Dedifferentiated amniotic fluid mesenchymal stem cell (primary cell): ENCODE results near the gene RIN3.

Experiments
- DNase-seq: peaks from one replicate; pipeline ENCODE4 v3.0.0-alpha.2; 2016; ENCODE audit errors: extremely low spot score

RIN3 gene

GRCh38 chr14:92646952-92647796 lies 133.6 kb downstream of the RIN3 start:
- peak; percentile 73 for DNase-seq

GRCh38 chr14:92647797-92648279 lies 134.3 kb downstream of the RIN3 start:
- no peak for DNase-seq

GRCh38 chr14:92649066-92649465 lies 135.5 kb downstream of the RIN3 start:
- no peak for DNase-seq

- no peak for DNase-seq
Observed at GRCh38 chr14:92649934-92650545, 136.5 kb downstream of the RIN3 start.

GRCh38 chr14:92650581-92651105 lies 137.1 kb downstream of the RIN3 start:
- DNase-seq = no peak

- no peak for DNase-seq
Observed at GRCh38 chr14:92651106-92651757, 137.7 kb downstream of the RIN3 start.

GRCh38 chr14:92651758-92652406 lies 138.3 kb downstream of the RIN3 start:
- no peak for DNase-seq

- DNase-seq = no peak
Observed at GRCh38 chr14:92652413-92653151, 139.0 kb downstream of the RIN3 start.

- DNase-seq = no peak
Observed at GRCh38 chr14:92653162-92653651, 139.6 kb downstream of the RIN3 start.

GRCh38 chr14:92654239-92654901 lies 140.8 kb downstream of the RIN3 start:
- no peak for DNase-seq

- DNase-seq = no peak
Observed at GRCh38 chr14:92655419-92656201, 142.0 kb downstream of the RIN3 start.

GRCh38 chr14:92656306-92657081 lies 142.9 kb downstream of the RIN3 start:
- DNase-seq = no peak

GRCh38 chr14:92657457-92658142 lies 144.0 kb downstream of the RIN3 start:
- no peak for DNase-seq

GRCh38 chr14:92658160-92658559 lies 144.6 kb downstream of the RIN3 start:
- DNase-seq = no peak

GRCh38 chr14:92658684-92659083 lies 145.1 kb downstream of the RIN3 start:
- DNase-seq = no peak

GRCh38 chr14:92659765-92660561 lies 146.4 kb downstream of the RIN3 start:
- no peak for DNase-seq

GRCh38 chr14:92660571-92660970 lies 147.0 kb downstream of the RIN3 start:
- DNase-seq = no peak
